ENCODE data around the gene SLC45A3.
"Not testable (repeated sequence)": the region's sequence is repeated elsewhere in the genome, so short reads cannot be mapped to it uniquely, and the experiment has no call there.

Gene SLC45A3

GRCh38 chr1:205667909-205668643 lies 12.2 kb downstream of the SLC45A3 start:
- no peak for DNase-seq

- no peak for DNase-seq
Observed at GRCh38 chr1:205666372-205667166, 13.7 kb downstream of the SLC45A3 start.

GRCh38 chr1:205665201-205666045 lies 14.9 kb downstream of the SLC45A3 start:
- peak; percentile 24 for DNase-seq

- no peak for DNase-seq
Observed at GRCh38 chr1:205664399-205665017, 15.8 kb downstream of the SLC45A3 start.

GRCh38 chr1:205663286-205663936 lies 16.9 kb downstream of the SLC45A3 start:
- DNase-seq, result no peak

- DNase-seq, result no peak
Observed at GRCh38 chr1:205662791-205663190, 17.5 kb downstream of the SLC45A3 start.

- DNase-seq, result peak; percentile 49
Observed at GRCh38 chr1:205662135-205662738, 18.1 kb downstream of the SLC45A3 start.

GRCh38 chr1:205661429-205662134 lies 18.7 kb downstream of the SLC45A3 start:
- DNase-seq, result no peak

GRCh38 chr1:205660361-205660760 lies 19.9 kb downstream of the SLC45A3 start:
- no peak for DNase-seq

GRCh38 chr1:205658943-205659581 lies 21.2 kb downstream of the SLC45A3 start:
- peak; percentile 77 for DNase-seq

GRCh38 chr1:205656236-205656635 lies 24.1 kb downstream of the SLC45A3 start:
- no peak for DNase-seq

- DNase-seq, result no peak
Observed at GRCh38 chr1:205652984-205653383, 27.3 kb downstream of the SLC45A3 start.

GRCh38 chr1:205650241-205650640 lies 30.1 kb downstream of the SLC45A3 start:
- no peak for DNase-seq

GRCh38 chr1:205645519-205645918 lies 34.8 kb downstream of the SLC45A3 start:
- DNase-seq, result no peak

GRCh38 chr1:205642679-205643307 lies 37.5 kb downstream of the SLC45A3 start:
- no peak for DNase-seq

- DNase-seq, result no peak
Observed at GRCh38 chr1:205639567-205639966, 40.7 kb downstream of the SLC45A3 start.

GRCh38 chr1:205637854-205638468 lies 42.3 kb downstream of the SLC45A3 start:
- no peak for DNase-seq

- no peak for DNase-seq
Observed at GRCh38 chr1:205636732-205637131, 43.6 kb downstream of the SLC45A3 start.

- not testable (repeated sequence) for DNase-seq
Observed at GRCh38 chr1:205636138-205636530, 44.2 kb downstream of the SLC45A3 start.

Data from NCI-H2171 (cell line).